ENCODE results near the gene CMIP. TPM values are rescaled to one million over a fixed set of nuclear protein-coding genes. Genes with fewer than 3 reads are reported as not detected.
A peak's percentile ranks its signal among the peaks of the same experiment; 100 is the strongest.

The CMIP gene
- total and polyA plus RNA-seq, 3 donors from 2014 or later: 34.9 to 72.5 (median 42.0) TPM

GRCh38 chr16:81715358-81716196, 271.0 kb downstream of the CMIP start:
- WGBS, 2 donors: 84 to 88% methylated on average over 11 of the region's 11 CpGs
- intact Hi-C loops (cut with DNase I; ENCODE audit: low total_unique reads): loop anchor here (10.0 kb wide), 1 partner anchor 101 kb away; no protein-coding TSS in a partner anchor

DNA sequence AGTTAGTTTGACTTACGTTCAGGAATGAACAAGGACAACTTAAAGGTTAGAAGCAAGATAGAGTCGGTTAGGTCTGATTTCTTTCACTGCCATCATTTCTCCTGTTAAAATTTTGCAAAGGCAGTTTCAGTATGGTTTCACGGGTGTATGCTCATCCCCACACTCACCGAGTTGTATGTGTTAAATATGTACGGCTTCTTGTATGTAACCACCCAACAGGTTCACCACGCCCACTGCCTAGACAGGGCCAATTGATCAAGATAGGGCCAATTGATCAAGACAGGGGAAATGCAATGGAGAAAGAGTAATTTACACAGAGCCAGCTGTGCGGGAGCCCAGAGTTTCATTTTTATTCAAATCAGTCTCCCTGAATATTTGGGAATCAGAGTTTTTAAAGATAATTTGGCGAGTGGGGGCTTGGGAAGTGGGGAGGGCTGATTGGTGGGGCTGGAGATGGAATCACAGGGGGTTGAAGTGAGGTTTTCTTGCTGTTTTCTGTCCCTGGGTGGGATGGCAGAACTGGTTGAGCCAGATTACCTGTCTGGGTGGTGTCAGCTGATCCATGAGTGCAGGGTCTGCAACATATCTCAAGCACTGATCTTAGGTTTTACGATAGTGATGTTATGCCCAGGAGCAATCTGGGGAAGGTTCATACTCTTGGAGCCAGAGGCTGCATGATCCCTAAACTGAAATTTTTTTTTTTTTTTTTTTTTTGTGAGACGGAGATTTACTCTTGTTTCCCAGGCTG, 272.0 kb downstream of the CMIP start:
- H3K36me3 ChIP-seq (ENCODE audit: low read depth, missing control alignments): no peaks in the 10 kb centered on the region
- no peaks in the 10 kb centered on the region for H3K27me3 ChIP-seq
- peaks cover 9% of the 10 kb centered on the region for H3K4me1 ChIP-seq
- DNase-seq: no peak
- no peak overlapping the region for H3K4me3 ChIP-seq
- TF ChIP-seq, protein P1, sequence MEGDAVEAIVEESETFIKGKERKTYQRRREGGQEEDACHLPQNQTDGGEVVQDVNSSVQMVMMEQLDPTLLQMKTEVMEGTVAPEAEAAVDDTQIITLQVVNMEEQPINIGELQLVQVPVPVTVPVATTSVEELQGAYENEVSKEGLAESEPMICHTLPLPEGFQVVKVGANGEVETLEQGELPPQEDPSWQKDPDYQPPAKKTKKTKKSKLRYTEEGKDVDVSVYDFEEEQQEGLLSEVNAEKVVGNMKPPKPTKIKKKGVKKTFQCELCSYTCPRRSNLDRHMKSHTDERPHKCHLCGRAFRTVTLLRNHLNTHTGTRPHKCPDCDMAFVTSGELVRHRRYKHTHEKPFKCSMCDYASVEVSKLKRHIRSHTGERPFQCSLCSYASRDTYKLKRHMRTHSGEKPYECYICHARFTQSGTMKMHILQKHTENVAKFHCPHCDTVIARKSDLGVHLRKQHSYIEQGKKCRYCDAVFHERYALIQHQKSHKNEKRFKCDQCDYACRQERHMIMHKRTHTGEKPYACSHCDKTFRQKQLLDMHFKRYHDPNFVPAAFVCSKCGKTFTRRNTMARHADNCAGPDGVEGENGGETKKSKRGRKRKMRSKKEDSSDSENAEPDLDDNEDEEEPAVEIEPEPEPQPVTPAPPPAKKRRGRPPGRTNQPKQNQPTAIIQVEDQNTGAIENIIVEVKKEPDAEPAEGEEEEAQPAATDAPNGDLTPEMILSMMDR (IDR thresholded peaks at IDR 0.05): no peak
- no peak for TF ChIP-seq POLR2A (IDR thresholded peaks at IDR 0.05)
- H3K27ac ChIP-seq: no peak overlapping the region
- no peaks in the 10 kb centered on the region for H3K9me3 ChIP-seq
- WGBS, 2 donors: 82 to 83% methylated on average over 10 of the region's 10 CpGs
- intact Hi-C loops (cut with DNase I; ENCODE audit: low total_unique reads): loop anchor here (10.0 kb wide), 1 partner anchor 102 kb away; no protein-coding TSS in a partner anchor

More at GRCh38 chr16:81715358-81716196, 271.0 kb downstream of the CMIP start:
- H3K4me3 ChIP-seq: no peak overlapping the region
- peaks cover 13% of the 10 kb centered on the region for H3K4me1 ChIP-seq
- no peak for DNase-seq
- no peaks in the 10 kb centered on the region for H3K27me3 ChIP-seq
- H3K27ac ChIP-seq: no peak overlapping the region
- H3K36me3 ChIP-seq (ENCODE audit: low read depth, missing control alignments): no peaks in the 10 kb centered on the region
- H3K9me3 ChIP-seq: no peaks in the 10 kb centered on the region
- no peak for TF ChIP-seq POLR2A (IDR thresholded peaks at IDR 0.05)
- TF ChIP-seq, protein P1 (IDR thresholded peaks at IDR 0.05): no peak

GRCh38 chr16:81717662-81718189, 273.1 kb downstream of the CMIP start:
- DNase-seq: no peak
- no peak overlapping the region for H3K27ac ChIP-seq
- H3K36me3 ChIP-seq (ENCODE audit: low read depth, missing control alignments): no peaks in the 10 kb centered on the region
- H3K9me3 ChIP-seq: no peaks in the 10 kb centered on the region
- H3K4me3 ChIP-seq: no peak overlapping the region
- TF ChIP-seq, protein P1 (IDR thresholded peaks at IDR 0.05): no peak
- H3K27me3 ChIP-seq: no peaks in the 10 kb centered on the region
- intact Hi-C loops (cut with DNase I; ENCODE audit: low total_unique reads): loop anchor here (10.0 kb wide), 1 partner anchor 103 kb away; no protein-coding TSS in a partner anchor
- 83 to 90% methylated on average over 8 of the region's 8 CpGs for WGBS, 2 donors
- peaks cover 9% of the 10 kb centered on the region for H3K4me1 ChIP-seq

DNA sequence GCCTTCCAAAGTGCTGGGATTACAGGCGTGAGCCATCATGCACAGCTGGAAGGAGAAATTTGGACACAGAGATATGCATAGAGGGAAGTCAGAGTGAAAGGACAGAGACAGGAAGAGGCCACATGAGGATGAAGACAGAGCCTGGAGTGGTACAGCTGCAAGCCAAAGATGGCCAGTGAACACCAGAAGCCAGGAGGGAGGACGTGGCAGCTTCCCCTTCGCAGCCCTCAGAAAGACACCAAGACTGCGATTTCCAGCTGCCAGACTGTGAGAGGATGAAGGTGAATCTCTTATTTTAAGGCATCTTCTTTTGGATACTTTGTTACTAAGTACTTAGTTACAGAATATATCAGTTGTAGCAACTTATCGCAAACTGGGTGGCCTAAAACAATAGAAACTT, 274.0 kb downstream of the CMIP start:
- DNase-seq: no peak
- H3K4me1 ChIP-seq: peaks cover 9% of the 10 kb centered on the region
- H3K27ac ChIP-seq: peak overlapping the region; percentile 18 to 56
- no peaks in the 10 kb centered on the region for H3K36me3 ChIP-seq (ENCODE audit: low read depth, missing control alignments)
- intact Hi-C loops (cut with DNase I; ENCODE audit: low total_unique reads): loop anchor here (10.0 kb wide), 1 partner anchor 104 kb away; no protein-coding TSS in a partner anchor
- H3K4me3 ChIP-seq: no peak overlapping the region
- TF ChIP-seq, protein P1 (IDR thresholded peaks at IDR 0.05): no peak
- TF ChIP-seq POLR2A (IDR thresholded peaks at IDR 0.05): no peak
- WGBS, 2 donors: 13 to 24% methylated on average over 5 of the region's 5 CpGs
- no peaks in the 10 kb centered on the region for H3K9me3 ChIP-seq
- H3K27me3 ChIP-seq: no peaks in the 10 kb centered on the region
